ENCODE results near the gene TCF7L1.
"Not testable (repeated sequence)": the region's sequence is repeated elsewhere in the genome, so short reads cannot be mapped to it uniquely, and the experiment has no call there.

The TCF7L1 gene

DNA sequence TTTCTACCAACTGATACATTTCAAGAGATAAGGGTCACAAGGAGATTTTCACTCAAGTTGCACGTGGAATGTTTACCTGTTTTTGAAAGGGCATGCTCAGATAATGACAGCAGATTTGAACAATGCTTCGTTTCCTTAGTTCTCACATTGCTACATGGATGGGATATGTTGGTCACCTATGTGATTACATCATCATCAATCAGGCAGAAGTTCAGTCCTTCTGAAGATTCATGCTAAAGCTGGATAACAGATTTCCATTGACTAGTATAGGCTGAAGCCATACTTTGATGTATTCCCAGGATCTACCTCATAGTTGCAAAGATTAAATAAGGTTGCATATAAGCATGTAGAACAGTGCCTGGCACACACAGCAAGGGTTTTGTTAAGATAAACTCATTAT is 19.7 kb downstream of the TCF7L1 start:
- H3K4me3 ChIP-seq (ENCODE audit: low read depth in 1 of 2, low read length in 1 of 2): no peak overlapping the region
- peaks cover 25% of the 10 kb centered on the region for H3K27me3 ChIP-seq

DNA sequence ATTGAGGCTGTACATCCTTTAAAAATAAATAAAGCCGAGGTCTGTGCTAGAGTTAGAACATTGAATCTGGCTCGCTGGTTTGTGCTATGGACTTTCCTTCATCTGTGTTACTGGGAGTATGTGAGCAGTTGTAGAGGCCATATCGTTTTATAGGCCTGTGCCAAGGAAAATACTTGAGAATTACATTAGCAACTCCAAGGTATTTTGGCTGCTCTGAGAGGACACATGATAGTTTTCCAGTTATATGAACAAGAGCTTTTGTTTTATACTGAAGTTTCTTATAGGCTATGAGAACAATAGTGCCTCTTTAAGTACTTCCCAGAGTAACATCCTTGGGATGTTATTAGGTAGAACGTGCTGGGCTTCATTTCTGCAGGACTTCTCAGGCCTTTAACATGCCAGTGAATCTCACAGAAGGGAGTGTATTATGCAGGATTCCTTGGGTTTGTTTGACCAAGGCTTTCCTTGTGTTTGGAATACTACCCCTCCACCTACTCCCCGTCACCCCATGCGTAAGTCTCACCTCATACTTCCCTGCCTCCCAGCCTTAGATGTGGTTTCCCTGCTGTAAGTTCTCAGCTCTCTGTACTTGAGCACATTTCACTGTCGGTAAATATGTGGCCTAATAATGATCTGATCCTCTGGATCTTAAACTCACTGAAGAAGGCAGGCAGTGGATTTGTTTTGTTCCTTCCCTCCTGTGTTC is 21.0 kb downstream of the TCF7L1 start:
- Histone ChIP-seq H3K4me3 (ENCODE audit: low read depth in 1 of 2, low read length in 1 of 2) (no peak overlapping the region), H3K27ac (no peak overlapping the region), H3K9me3 (no peaks in the 10 kb centered on the region), H3K36me3 (no peaks in the 10 kb centered on the region), H3K4me1 (ENCODE audit: control insufficient read depth in 1 of 2, insufficient read depth in 1 of 2, low read depth in 1 of 2, low read length in 1 of 2) (no peaks in the 10 kb centered on the region), H3K27me3 (peaks cover 19% of the 10 kb centered on the region)
- TF ChIP-seq, protein P1, sequence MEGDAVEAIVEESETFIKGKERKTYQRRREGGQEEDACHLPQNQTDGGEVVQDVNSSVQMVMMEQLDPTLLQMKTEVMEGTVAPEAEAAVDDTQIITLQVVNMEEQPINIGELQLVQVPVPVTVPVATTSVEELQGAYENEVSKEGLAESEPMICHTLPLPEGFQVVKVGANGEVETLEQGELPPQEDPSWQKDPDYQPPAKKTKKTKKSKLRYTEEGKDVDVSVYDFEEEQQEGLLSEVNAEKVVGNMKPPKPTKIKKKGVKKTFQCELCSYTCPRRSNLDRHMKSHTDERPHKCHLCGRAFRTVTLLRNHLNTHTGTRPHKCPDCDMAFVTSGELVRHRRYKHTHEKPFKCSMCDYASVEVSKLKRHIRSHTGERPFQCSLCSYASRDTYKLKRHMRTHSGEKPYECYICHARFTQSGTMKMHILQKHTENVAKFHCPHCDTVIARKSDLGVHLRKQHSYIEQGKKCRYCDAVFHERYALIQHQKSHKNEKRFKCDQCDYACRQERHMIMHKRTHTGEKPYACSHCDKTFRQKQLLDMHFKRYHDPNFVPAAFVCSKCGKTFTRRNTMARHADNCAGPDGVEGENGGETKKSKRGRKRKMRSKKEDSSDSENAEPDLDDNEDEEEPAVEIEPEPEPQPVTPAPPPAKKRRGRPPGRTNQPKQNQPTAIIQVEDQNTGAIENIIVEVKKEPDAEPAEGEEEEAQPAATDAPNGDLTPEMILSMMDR (IDR thresholded peaks at IDR 0.05): no peak

More for the DNA sequence above, 19.7 kb downstream of the TCF7L1 start:
- Histone ChIP-seq H3K27ac (no peak overlapping the region), H3K9me3 (no peaks in the 10 kb centered on the region), H3K4me1 (ENCODE audit: control insufficient read depth in 1 of 2, insufficient read depth in 1 of 2, low read depth in 1 of 2, low read length in 1 of 2) (no peaks in the 10 kb centered on the region), H3K36me3 (no peaks in the 10 kb centered on the region)
- TF ChIP-seq, protein P1 (IDR thresholded peaks at IDR 0.05): no peak

DNA sequence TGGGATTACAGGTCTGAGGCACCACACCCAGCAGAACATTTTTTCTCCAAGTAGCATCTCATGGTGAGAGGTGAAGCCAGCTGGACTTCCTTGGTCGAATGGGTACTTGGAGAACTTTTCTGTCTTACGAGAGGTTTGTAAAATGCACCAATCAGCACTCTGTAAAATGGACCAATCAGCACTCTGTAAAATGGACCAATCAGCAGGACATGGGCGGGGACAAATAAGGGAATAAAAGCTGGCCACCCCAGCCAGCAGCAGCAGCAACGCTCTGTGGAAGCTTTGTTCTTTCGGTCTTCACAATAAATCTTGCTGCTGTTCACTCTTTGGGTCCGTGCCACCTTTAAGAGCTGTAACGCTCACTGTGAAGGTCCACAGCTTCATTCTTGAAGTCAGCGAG is 21.9 kb downstream of the TCF7L1 start:
- not testable (repeated sequence) for H3K36me3 ChIP-seq; H3K9me3 ChIP-seq; H3K4me1 ChIP-seq (ENCODE audit: control insufficient read depth in 1 of 2, insufficient read depth in 1 of 2, low read depth in 1 of 2, low read length in 1 of 2); H3K27ac ChIP-seq; H3K4me3 ChIP-seq (ENCODE audit: low read depth in 1 of 2, low read length in 1 of 2)
- H3K27me3 ChIP-seq: peaks cover 12% of the 10 kb centered on the region

DNA sequence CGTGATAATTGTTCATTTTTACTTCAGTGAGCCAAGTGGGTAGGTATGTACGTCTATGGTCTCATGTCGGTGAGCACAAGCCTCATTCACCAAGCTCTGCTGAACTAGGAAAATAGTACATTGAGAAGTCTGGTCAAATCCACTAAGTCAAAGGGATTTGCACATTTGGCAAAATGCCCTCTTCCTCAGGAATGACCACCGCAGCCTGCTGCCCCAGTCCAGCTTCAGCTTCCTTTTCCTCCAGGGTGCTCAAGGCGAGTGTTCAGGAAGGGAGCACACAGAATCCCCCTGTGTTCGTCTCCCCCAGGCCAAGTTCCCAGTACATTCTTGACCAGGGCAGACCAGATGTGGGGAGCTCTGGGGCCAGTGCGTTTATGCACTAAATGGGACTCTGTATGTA is 23.0 kb downstream of the TCF7L1 start:
- no peaks in the 10 kb centered on the region for H3K4me1 ChIP-seq (ENCODE audit: control insufficient read depth in 1 of 2, insufficient read depth in 1 of 2, low read depth in 1 of 2, low read length in 1 of 2)
- H3K36me3 ChIP-seq: no peaks in the 10 kb centered on the region
- no peak overlapping the region for H3K27ac ChIP-seq
- H3K27me3 ChIP-seq: peaks cover 12% of the 10 kb centered on the region
- no peaks in the 10 kb centered on the region for H3K9me3 ChIP-seq
- H3K4me3 ChIP-seq (ENCODE audit: low read depth in 1 of 2, low read length in 1 of 2): no peak overlapping the region
- TF ChIP-seq, protein P1 (IDR thresholded peaks at IDR 0.05): no peak

DNA sequence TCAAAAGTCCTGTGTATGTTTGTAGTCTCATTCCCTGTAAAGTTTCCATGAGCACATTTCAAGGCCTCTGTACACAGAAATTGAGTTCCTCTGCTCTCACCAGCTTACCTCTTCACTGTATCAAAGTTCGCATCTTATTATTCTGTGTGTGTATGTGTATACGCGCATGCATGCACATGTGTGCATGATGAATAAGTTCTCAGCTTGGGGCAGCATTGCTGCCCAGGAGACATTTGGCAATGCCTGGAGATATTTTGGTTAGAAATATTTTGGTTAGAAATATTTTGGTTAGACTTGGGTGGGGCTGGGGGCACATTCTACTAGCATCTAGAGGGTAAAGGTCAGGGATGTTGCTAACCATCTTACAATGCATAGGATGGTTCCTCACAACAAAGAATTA is 23.4 kb downstream of the TCF7L1 start:
- Histone ChIP-seq H3K27ac (no peak overlapping the region), H3K4me1 (ENCODE audit: control insufficient read depth in 1 of 2, insufficient read depth in 1 of 2, low read depth in 1 of 2, low read length in 1 of 2) (no peaks in the 10 kb centered on the region), H3K27me3 (peaks cover 9% of the 10 kb centered on the region), H3K4me3 (ENCODE audit: low read depth in 1 of 2, low read length in 1 of 2) (no peak overlapping the region), H3K36me3 (no peaks in the 10 kb centered on the region), H3K9me3 (no peaks in the 10 kb centered on the region)
- TF ChIP-seq, protein P1 (IDR thresholded peaks at IDR 0.05): no peak

DNA sequence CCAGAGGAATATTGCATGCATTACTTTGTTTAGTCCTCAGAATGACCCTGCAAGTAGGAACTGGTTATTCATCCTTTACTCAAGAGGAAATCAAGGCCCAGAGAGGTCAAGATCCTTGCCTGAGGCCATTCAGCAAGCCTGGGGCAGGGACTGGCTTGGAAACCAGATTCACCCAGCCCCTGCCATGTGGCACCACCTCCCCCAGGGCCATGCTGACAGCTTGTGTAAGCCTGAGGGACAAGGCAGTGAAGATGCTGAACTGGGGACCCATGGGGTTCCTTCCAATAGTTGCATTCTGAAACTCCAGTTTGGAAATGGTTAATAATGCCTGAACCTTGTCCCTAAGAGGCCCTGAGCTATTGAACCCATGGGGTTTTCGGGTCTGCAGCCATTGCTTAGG is 24.2 kb downstream of the TCF7L1 start:
- no peaks in the 10 kb centered on the region for H3K36me3 ChIP-seq
- H3K9me3 ChIP-seq: no peaks in the 10 kb centered on the region
- no peaks in the 10 kb centered on the region for H3K4me1 ChIP-seq (ENCODE audit: control insufficient read depth in 1 of 2, insufficient read depth in 1 of 2, low read depth in 1 of 2, low read length in 1 of 2)
- TF ChIP-seq, protein P1 (IDR thresholded peaks at IDR 0.05): no peak
- no peak overlapping the region for H3K27ac ChIP-seq
- peaks cover 4% of the 10 kb centered on the region for H3K27me3 ChIP-seq
- no peak overlapping the region for H3K4me3 ChIP-seq (ENCODE audit: low read depth in 1 of 2, low read length in 1 of 2)
